ENCODE results near the gene ARHGAP4. TPM values are rescaled to one million over a fixed set of nuclear protein-coding genes. Genes with fewer than 3 reads are reported as not detected.

Gene ARHGAP4
- total RNA-seq, 1 donor from 2014 or later, result 69.8 TPM

- H3K36me3 ChIP-seq, result no peaks in the 10 kb centered on the region
- H3K27me3 ChIP-seq, result no peaks in the 10 kb centered on the region
- ATAC-seq (no peak), DNase-seq (no peak)
- no peak for TF ChIP-seq CTCF (IDR thresholded peaks at IDR 0.05)
- no peaks in the 10 kb centered on the region for H3K9me3 ChIP-seq
- H3K4me3 ChIP-seq, result no peak overlapping the region
- intact Hi-C loops (cut with DNase I), result no loop called here
- H3K27ac ChIP-seq, result no peak overlapping the region
- peaks cover 9% of the 10 kb centered on the region for H3K4me1 ChIP-seq
Observed at GRCh38 chrX:153907456-153907855, 18.6 kb downstream of the ARHGAP4 start.

- Histone ChIP-seq H3K9me3 (no peaks in the 10 kb centered on the region), H3K27me3 (no peaks in the 10 kb centered on the region), H3K4me1 (peaks cover 9% of the 10 kb centered on the region), H3K36me3 (no peaks in the 10 kb centered on the region), H3K4me3 (no peak overlapping the region), H3K27ac (no peak overlapping the region)
- DNase-seq (no peak), ATAC-seq (no peak)
- TF ChIP-seq CTCF (IDR thresholded peaks at IDR 0.05), result no peak
- intact Hi-C loops (cut with DNase I), result no loop called here
Observed at GRCh38 chrX:153906126-153906917, 19.7 kb downstream of the ARHGAP4 start.

- no peak for DNase-seq
- Histone ChIP-seq H3K27me3 (no peaks in the 10 kb centered on the region), H3K4me3 (no peak overlapping the region), H3K27ac (no peak overlapping the region), H3K36me3 (no peaks in the 10 kb centered on the region), H3K9me3 (no peaks in the 10 kb centered on the region), H3K4me1 (peaks cover 9% of the 10 kb centered on the region)
- intact Hi-C loops (cut with DNase I), result no loop called here
- no peak for ATAC-seq
- no peak for TF ChIP-seq CTCF (IDR thresholded peaks at IDR 0.05)
Observed at GRCh38 chrX:153905481-153906095, 20.5 kb downstream of the ARHGAP4 start.

- Histone ChIP-seq H3K4me1 (peaks cover 9% of the 10 kb centered on the region), H3K4me3 (no peak within 1 kb of the TSS), H3K36me3 (no peaks in the 10 kb centered on the region), H3K27ac (no peak within 1 kb of the TSS), H3K9me3 (no peaks in the 10 kb centered on the region), H3K27me3 (no peaks in the 10 kb centered on the region)
- DNase-seq, result no peak
- intact Hi-C loops (cut with DNase I), result no loop called here
- no peak for TF ChIP-seq CTCF (IDR thresholded peaks at IDR 0.05)
- peak; percentile 3 for ATAC-seq
Observed at GRCh38 chrX:153903991-153904957, 21.8 kb downstream of the ARHGAP4 start, which contains the start of gene AVPR2. Gene AVPR2 (plus strand): TSS chrX:153904673. CDS start chrX:153905146, 473 bp downstream.

GRCh38 chrX:153903238-153903980, 22.7 kb downstream of the ARHGAP4 start:
- H3K4me1 ChIP-seq, result peaks cover 9% of the 10 kb centered on the region
- no peaks in the 10 kb centered on the region for H3K27me3 ChIP-seq
- no peaks in the 10 kb centered on the region for H3K36me3 ChIP-seq
- ATAC-seq (peak; percentile 39), DNase-seq (no peak)
- no peak overlapping the region for H3K27ac ChIP-seq
- no peaks in the 10 kb centered on the region for H3K9me3 ChIP-seq
- no peak overlapping the region for H3K4me3 ChIP-seq
- no peak for TF ChIP-seq CTCF (IDR thresholded peaks at IDR 0.05)
- intact Hi-C loops (cut with DNase I), result no loop called here

All from upper lobe of right lung (tissue), 1 donor.